Neuron (in vitro differentiated cells): ENCODE results near the gene SMPD1.

Source experiments
- H2AFZ ChIP-seq: one replicate; pipeline ENCODE4 v1.6.1; 2013; ENCODE audit warnings: low read depth, mild to moderate bottlenecking, inconsistent platforms, low read length, moderate library complexity
- H3K27me3 ChIP-seq: one replicate; pipeline ENCODE4 v1.6.1; 2013; ENCODE audit warnings: low read length; ENCODE audit not compliant: insufficient read depth
- H3K36me3 ChIP-seq: one replicate; pipeline ENCODE4 v1.6.1; 2013; ENCODE audit warnings: low read length; ENCODE audit not compliant: insufficient read depth
- H3K4me1 ChIP-seq: one replicate; pipeline ENCODE4 v1.6.1; 2013; ENCODE audit warnings: low read length; ENCODE audit not compliant: insufficient read depth
- H3K4me3 ChIP-seq: 2 replicates; pipeline ENCODE4 v1.5.1; 2013; ENCODE audit warnings: mild to moderate bottlenecking, low read length, moderate library complexity
- H3K9me3 ChIP-seq: one replicate; pipeline ENCODE4 v1.6.1; 2013; ENCODE audit warnings: low read length

Gene SMPD1

DNA sequence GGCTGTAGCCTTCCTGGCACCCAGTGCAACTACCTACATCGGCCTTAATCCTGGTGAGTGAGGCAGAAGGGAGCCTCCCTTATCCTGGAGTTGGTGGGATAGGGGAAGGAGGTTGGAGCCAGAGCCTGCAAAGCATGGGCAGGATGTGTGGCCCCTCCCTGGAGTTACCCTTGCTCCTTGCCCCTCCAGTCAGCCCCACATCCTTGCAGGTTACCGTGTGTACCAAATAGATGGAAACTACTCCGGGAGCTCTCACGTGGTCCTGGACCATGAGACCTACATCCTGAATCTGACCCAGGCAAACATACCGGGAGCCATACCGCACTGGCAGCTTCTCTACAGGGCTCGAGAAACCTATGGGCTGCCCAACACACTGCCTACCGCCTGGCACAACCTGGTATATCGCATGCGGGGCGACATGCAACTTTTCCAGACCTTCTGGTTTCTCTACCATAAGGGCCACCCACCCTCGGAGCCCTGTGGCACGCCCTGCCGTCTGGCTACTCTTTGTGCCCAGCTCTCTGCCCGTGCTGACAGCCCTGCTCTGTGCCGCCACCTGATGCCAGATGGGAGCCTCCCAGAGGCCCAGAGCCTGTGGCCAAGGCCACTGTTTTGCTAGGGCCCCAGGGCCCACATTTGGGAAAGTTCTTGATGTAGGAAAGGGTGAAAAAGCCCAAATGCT lies 3.9 kb downstream of the SMPD1 start:
- H3K27me3 ChIP-seq: no peaks in the 10 kb centered on the region
- H2AFZ ChIP-seq: no peak overlapping the region
- H3K9me3 ChIP-seq: no peaks in the 10 kb centered on the region
- H3K4me3 ChIP-seq: no peak overlapping the region
- H3K4me1 ChIP-seq: peaks cover 37% of the 10 kb centered on the region
- peaks cover 15% of the 10 kb centered on the region for H3K36me3 ChIP-seq

GRCh38 chr11:6395470-6396060 lies 5.3 kb downstream of the SMPD1 start:
- H2AFZ ChIP-seq: no peak overlapping the region
- H3K36me3 ChIP-seq: peaks cover 17% of the 10 kb centered on the region
- peaks cover 33% of the 10 kb centered on the region for H3K4me1 ChIP-seq
- no peak overlapping the region for H3K4me3 ChIP-seq
- H3K27me3 ChIP-seq: no peaks in the 10 kb centered on the region
- H3K9me3 ChIP-seq: no peaks in the 10 kb centered on the region

DNA sequence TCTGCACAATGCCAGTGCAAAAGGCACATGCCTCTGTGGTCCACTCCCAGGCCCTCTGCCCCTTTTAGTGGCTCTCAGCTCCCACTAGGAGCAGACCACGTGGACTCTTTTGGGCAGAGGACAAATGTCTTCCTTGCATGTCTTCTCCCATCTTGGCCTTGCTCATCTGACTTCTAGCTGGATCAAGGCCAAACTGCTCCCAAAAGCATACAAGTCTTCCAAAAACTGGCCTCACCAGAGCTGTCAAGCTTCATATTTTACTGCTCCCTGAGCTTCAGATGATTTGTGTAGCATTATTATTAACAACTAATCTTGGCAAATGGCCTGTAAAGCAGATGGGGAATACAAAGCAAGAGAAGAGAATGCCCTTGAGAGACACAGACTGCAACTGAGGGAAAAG lies 6.9 kb downstream of the SMPD1 start:
- Histone ChIP-seq H2AFZ (no peak overlapping the region), H3K9me3 (no peaks in the 10 kb centered on the region), H3K36me3 (peaks cover 32% of the 10 kb centered on the region), H3K27me3 (no peaks in the 10 kb centered on the region), H3K4me1 (peaks cover 27% of the 10 kb centered on the region), H3K4me3 (no peak overlapping the region)

- no peaks in the 10 kb centered on the region for H3K9me3 ChIP-seq
- peaks cover 27% of the 10 kb centered on the region for H3K4me1 ChIP-seq
- H3K36me3 ChIP-seq: peaks cover 36% of the 10 kb centered on the region
- no peak overlapping the region for H3K4me3 ChIP-seq
- H2AFZ ChIP-seq: no peak overlapping the region
- no peaks in the 10 kb centered on the region for H3K27me3 ChIP-seq
Observed at GRCh38 chr11:6397636-6398035, 7.4 kb downstream of the SMPD1 start.

DNA sequence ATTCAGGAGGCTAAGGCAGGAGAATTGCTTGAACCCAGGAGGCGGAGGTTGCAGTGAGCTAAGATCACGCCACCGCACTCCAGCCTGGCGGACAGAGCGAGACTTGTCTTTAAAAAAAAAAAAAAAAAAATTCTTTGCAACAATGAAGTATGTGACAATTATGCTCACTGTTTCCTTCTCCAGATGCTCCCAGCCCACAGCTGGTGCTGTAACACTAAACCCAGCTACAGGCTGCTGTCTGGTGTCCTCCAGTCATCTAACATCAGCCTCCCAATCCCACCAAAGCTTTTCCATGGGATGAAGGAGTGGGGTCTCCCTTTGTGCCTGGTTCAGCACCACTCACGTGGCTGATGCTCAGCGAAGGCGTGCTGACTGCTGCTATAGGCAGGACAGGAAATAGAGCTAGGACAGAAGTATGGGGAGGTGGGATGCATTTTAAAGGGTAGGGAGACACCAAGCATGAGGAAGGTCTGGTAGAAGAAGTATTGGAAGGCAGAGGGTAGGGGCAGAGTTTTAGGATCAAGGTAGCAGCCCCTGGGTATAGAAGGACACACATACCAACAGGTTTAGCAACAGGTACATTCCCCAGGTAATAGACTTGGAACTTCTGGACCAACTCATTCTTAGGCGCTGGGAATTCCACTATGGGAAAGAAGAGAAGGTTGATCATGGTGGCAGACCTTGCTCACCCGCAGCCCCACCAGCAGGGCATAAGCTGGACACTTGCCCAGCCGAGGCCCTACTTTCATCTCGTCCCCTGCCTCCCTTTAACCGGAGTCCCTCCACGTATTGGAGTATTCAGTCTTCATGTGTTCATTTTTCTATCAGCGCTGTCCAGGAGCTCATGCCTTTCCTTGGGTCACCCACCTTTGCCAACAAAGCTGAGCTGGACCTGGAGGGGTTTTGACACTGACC lies 10.4 kb downstream of the SMPD1 start:
- Histone ChIP-seq H3K4me1 (peaks cover 47% of the 10 kb centered on the region), H3K27me3 (no peaks in the 10 kb centered on the region), H3K9me3 (no peaks in the 10 kb centered on the region), H2AFZ (no peak overlapping the region), H3K4me3 (no peak overlapping the region), H3K36me3 (peaks cover 32% of the 10 kb centered on the region)

- peaks cover 54% of the 10 kb centered on the region for H3K4me1 ChIP-seq
- no peak overlapping the region for H2AFZ ChIP-seq
- no peaks in the 10 kb centered on the region for H3K27me3 ChIP-seq
- H3K9me3 ChIP-seq: no peaks in the 10 kb centered on the region
- H3K4me3 ChIP-seq: no peak overlapping the region
- peaks cover 31% of the 10 kb centered on the region for H3K36me3 ChIP-seq
Observed at GRCh38 chr11:6401464-6401863, 11.2 kb downstream of the SMPD1 start.

DNA sequence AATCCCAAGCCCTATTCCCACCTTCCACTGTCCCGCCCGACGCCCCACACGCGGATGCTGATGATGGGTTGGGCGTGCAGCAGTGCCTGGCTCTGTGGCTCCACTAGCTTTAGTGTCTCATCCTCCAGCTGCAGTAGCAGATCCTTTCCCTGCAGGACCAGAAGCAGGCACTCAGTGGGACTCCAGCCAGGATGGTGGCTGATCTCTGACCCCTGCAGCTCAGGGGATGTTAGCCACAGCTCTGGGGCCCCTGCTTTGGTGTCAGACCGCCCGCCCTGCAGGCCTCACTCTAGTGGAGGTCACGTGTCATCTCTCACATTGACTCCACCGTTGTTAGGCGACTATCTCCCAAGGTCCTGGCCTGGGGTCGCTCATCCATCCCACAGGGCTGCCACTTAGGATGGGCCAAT lies 11.8 kb downstream of the SMPD1 start:
- Histone ChIP-seq H3K36me3 (peaks cover 31% of the 10 kb centered on the region), H3K27me3 (no peaks in the 10 kb centered on the region), H3K9me3 (no peaks in the 10 kb centered on the region), H3K4me1 (peaks cover 57% of the 10 kb centered on the region), H3K4me3 (no peak overlapping the region), H2AFZ (no peak overlapping the region)

GRCh38 chr11:6402561-6402981 lies 12.3 kb downstream of the SMPD1 start:
- peaks cover 54% of the 10 kb centered on the region for H3K4me1 ChIP-seq
- no peak overlapping the region for H2AFZ ChIP-seq
- no peak overlapping the region for H3K4me3 ChIP-seq
- H3K9me3 ChIP-seq: no peaks in the 10 kb centered on the region
- no peaks in the 10 kb centered on the region for H3K27me3 ChIP-seq
- H3K36me3 ChIP-seq: peaks cover 31% of the 10 kb centered on the region

GRCh38 chr11:6403539-6403938 lies 13.3 kb downstream of the SMPD1 start:
- Histone ChIP-seq H3K4me1 (peaks cover 44% of the 10 kb centered on the region), H3K9me3 (no peaks in the 10 kb centered on the region), H2AFZ (no peak overlapping the region), H3K27me3 (no peaks in the 10 kb centered on the region), H3K36me3 (peaks cover 31% of the 10 kb centered on the region), H3K4me3 (no peak overlapping the region)

DNA sequence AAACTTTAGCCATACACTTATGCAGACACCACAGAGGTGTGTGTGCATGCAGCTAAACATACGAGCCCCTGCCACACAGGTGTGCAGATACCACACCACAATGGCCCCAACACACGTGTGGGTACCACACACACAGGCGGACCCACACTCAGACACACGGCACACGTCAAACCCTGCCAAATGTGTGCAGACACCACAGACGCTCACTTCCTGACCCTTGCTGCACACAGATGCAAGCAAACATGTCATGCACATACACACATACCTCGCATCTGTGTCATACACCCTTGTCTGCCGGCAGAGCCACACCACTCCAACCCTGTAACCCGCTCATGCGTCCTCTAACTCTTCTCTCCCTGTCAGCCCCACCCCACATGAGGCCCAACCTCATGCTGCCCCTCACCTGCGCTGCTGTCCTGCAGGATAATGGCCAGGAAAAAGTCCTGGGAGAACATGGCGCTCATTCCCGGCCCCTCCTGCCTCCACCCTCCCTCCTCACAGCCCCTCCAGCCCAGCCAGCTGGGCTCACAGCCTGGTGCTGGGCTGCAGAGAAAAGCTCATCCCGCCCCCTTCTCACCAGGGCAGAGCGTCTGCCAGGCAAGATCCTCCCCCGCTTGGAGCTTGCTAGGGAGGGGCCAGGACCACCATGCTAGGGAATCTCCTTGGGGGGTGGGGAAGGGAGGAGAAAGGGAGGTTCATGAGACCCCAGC lies 14.2 kb downstream of the SMPD1 start:
- no peak overlapping the region for H3K4me3 ChIP-seq

GRCh38 chr11:6405052-6405667 lies 14.9 kb downstream of the SMPD1 start:
- Histone ChIP-seq H3K27me3 (no peaks in the 10 kb centered on the region), H3K4me1 (peaks cover 35% of the 10 kb centered on the region), H3K9me3 (no peaks in the 10 kb centered on the region), H3K36me3 (peaks cover 42% of the 10 kb centered on the region), H2AFZ (no peak overlapping the region), H3K4me3 (no peak overlapping the region)

More for the DNA sequence above, 14.2 kb downstream of the SMPD1 start:
- H3K9me3 ChIP-seq: no peaks in the 10 kb centered on the region
- no peak overlapping the region for H2AFZ ChIP-seq
- peaks cover 35% of the 10 kb centered on the region for H3K4me1 ChIP-seq
- H3K36me3 ChIP-seq: peaks cover 37% of the 10 kb centered on the region
- H3K27me3 ChIP-seq: no peaks in the 10 kb centered on the region

DNA sequence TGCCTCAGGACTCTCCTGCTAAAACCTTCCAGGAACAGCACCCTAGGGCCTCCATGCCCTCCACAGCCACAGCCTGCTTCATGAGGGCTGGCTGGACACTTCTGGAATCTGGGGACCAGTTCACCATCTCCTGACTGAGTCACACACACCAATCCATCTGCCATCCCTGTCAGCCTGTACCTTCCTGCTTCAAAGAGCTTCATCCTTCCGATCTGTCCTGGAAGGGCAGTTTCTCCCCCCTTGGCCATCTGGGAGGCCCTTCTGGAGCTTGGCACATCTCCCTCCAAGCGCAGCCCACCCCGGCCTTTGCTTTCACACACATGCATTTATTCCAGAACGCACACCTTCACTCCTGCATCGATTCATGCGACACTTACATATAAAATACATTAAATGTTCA lies 15.6 kb downstream of the SMPD1 start:
- Histone ChIP-seq H3K36me3 (peaks cover 43% of the 10 kb centered on the region), H3K4me3 (no peak overlapping the region), H3K9me3 (no peaks in the 10 kb centered on the region)

More for the DNA sequence above, 15.6 kb downstream of the SMPD1 start:
- Histone ChIP-seq H3K4me1 (peaks cover 35% of the 10 kb centered on the region), H3K27me3 (no peaks in the 10 kb centered on the region), H2AFZ (no peak overlapping the region)
